SIG-M5 (cell line): Measurements from ENCODE around the gene HFE.
"Not testable (repeated sequence)": the region's sequence is repeated elsewhere in the genome, so short reads cannot be mapped to it uniquely, and the experiment has no call there.

Source experiments
- DNase-seq: peaks from one replicate; lab custom pipeline; 2025; lab: John Stamatoyannopoulos, UW

The HFE gene, protein sequence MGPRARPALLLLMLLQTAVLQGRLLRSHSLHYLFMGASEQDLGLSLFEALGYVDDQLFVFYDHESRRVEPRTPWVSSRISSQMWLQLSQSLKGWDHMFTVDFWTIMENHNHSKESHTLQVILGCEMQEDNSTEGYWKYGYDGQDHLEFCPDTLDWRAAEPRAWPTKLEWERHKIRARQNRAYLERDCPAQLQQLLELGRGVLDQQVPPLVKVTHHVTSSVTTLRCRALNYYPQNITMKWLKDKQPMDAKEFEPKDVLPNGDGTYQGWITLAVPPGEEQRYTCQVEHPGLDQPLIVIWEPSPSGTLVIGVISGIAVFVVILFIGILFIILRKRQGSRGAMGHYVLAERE

DNA sequence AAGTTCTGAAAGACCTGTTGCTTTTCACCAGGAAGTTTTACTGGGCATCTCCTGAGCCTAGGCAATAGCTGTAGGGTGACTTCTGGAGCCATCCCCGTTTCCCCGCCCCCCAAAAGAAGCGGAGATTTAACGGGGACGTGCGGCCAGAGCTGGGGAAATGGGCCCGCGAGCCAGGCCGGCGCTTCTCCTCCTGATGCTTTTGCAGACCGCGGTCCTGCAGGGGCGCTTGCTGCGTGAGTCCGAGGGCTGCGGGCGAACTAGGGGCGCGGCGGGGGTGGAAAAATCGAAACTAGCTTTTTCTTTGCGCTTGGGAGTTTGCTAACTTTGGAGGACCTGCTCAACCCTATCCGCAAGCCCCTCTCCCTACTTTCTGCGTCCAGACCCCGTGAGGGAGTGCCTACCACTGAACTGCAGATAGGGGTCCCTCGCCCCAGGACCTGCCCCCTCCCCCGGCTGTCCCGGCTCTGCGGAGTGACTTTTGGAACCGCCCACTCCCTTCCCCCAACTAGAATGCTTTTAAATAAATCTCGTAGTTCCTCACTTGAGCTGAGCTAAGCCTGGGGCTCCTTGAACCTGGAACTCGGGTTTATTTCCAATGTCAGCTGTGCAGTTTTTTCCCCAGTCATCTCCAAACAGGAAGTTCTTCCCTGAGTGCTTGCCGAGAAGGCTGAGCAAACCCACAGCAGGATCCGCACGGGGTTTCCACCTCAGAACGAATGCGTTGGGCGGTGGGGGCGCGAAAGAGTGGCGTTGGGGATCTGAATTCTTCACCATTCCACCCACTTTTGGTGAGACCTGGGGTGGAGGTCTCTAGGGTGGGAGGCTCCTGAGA, at the start of gene HFE:
Gene HFE (plus strand): TSS at position 146 of the 832 bp plus-strand sequence. CDS start 12 bp downstream, at position 158.
- DNase-seq = no peak

DNA sequence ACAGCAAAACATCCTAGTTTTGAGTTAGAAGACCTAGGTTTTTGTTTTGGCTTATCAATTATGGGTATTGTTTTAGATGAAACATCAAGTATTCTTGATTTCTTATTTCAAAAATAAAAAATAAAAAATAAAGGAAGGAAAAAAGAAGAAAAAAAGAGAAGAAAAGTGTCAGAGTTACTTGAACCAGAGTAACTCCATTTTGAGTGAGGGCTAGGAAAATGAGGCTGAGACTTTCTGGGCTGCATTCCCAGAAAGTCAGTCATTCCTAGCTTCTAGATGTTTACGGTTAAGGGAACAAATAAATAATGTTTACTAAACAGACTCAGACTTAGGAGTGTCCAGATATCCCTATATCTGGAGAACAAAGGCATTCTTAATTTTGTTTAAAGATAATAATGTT, 45.3 kb upstream of the HFE start:
- DNase-seq = no peak

DNA sequence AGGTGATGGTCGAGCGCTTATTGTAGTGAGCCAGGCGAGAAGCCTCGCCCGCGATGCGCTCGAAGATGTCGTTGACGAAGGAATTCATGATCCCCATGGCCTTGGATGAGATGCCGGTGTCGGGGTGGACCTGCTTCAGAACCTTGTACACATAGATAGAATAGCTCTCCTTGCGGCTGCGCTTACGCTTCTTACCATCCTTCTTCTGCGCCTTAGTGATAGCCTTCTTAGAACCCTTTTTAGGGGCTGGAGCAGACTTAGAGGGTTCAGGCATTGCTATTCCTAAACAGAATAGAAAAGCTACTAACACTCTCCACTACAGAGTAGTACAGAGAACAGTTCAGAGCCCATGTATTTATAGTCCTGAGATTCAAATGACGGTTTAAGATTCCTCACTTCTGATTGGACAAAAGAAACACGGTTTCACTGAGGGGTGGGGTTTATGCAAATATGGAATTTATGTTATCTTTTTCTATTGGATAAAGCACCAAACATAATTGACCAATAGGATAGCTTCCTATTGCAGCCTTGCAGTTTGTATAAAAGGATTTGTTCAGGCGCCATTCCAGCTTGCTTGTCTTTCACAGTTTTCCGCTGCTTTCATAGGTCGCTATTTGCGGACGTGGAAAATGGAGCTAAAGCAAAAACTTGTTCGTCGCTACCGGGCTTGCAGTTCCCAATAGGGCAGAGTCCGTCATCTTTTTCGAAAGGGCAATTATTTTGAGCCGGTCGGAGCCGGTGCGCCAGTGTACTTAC, 43.7 kb upstream of the HFE start:
- no peak for DNase-seq

DNA sequence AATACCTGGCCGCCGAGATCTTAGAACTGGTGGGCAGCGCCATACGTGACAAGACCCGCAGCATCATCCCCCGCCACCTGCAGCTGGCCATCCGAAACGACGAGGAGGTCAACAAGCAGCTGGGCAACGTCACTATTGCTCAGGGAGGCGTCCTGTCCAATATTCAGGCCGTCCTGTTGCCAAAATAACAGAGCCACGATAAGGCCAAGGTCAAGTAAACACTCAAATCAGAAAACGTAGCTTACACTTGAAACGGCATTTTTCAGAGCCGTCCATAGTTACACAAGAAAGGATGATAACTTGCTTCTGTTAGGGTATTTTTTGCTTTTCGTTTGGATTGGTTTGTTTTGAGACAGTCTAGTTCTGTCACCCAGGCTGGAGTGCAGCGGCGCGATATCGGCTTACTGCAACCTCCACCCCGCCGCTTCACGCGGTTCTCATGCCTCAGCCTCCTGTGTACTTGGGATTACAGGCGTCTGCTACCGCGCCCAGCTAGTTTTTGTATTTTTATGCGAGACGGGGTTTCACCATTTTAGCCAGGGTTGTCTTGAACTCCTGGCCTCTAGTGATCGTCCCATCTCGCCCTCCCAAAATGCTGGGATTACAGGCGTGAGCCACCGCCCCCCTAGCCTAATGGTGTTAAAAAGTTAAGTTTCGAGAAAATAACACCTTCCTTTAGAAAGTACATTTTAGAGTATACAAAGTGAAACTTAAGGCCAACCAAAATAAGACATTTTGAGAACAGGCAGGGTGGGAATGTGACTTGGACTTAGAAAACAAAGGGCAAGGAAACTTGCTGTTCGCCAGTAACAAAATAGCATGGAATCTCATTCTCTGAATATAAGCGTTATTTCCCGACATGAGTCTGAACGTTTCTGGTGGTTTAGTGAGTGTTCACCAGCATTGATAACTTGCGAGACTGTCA, 42.8 kb upstream of the HFE start:
- no peak for DNase-seq

DNA sequence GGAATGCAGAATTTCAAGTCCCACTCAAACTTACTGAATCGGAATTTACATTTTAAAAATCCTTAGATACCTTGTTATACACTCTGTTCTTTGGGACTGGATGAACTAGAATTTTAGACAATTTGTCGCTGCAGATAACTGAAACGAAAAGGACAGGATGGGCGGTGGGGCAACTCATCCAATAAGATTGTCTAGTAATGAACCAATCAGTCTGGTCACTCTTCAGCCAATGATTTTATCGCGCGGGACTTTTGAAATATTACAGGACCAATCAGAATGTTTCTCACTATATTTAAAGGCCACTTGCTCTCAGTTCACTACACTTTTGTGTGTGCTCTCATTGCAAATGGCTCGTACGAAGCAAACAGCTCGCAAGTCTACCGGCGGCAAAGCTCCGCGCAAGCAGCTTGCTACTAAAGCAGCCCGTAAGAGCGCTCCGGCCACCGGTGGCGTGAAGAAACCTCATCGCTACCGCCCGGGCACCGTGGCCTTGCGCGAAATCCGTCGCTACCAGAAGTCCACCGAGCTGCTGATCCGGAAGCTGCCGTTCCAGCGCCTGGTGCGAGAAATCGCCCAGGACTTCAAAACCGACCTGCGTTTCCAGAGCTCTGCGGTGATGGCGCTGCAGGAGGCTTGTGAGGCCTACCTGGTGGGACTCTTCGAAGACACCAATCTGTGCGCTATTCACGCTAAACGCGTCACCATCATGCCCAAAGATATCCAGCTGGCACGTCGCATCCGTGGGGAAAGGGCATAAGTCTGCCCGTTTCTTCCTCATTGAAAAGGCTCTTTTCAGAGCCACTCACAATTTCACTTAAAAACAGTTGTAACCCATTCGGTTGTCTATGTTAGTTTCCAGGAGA, 41.9 kb upstream of the HFE start:
- no peak for DNase-seq

DNA sequence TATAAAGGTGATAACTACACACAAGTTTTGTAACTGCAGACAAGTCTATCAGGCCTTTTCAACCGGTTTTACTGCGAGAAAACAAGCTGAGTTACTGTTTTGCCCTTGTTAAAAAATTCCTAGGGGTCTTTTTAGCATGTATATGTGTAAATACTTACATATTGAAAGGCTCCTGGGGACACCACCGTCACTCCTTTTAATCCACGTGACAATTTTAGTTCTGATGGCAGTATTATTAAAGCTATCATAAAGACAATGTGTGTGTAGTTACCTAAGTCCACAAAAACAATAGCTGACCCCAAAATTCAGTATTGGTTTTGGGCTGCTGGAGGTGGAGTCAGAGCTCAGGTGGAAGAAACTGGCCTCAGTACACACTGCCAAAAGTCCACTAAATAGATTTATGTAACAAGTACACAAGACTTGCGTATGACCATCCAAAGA, 41.3 kb upstream of the HFE start:
- no peak for DNase-seq

DNA sequence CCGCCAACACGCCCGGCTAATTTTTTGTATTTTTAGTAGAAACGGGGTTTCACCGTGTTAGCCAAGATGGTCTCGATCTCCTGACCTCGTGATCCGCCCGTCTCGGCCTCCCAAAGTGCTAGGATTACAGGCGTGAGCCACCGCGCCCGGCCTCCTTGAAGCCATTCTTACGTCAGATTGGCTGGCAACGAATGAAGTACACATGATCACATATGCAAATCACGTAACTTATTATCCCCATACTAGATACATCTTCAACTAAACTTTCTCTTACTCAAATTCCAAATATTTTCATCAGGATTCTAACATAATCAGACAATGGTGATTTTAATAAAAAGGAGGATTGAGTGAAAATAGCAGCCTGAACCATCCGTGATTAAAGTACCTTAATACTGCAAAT, 39.9 kb upstream of the HFE start:
- not testable (repeated sequence) for DNase-seq

DNA sequence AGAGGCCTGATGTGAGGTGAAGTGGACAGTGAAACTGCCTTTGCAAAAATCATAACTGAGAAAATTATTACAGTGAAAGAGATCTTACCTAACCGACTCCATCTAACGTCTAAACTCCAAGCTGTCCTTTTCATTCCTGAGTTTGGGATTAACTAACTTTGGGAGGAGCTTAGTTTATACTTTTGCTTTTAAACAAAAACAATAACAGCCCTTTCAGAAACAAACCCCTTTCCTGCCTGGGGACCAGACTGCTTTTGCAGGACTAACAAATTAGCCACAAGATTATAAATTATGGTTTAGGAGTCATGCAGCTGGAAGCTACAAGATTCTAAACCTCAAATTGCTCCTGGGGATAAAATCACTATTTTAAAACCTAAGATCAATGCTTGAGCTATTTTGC, 38.6 kb upstream of the HFE start:
- no peak for DNase-seq

DNA sequence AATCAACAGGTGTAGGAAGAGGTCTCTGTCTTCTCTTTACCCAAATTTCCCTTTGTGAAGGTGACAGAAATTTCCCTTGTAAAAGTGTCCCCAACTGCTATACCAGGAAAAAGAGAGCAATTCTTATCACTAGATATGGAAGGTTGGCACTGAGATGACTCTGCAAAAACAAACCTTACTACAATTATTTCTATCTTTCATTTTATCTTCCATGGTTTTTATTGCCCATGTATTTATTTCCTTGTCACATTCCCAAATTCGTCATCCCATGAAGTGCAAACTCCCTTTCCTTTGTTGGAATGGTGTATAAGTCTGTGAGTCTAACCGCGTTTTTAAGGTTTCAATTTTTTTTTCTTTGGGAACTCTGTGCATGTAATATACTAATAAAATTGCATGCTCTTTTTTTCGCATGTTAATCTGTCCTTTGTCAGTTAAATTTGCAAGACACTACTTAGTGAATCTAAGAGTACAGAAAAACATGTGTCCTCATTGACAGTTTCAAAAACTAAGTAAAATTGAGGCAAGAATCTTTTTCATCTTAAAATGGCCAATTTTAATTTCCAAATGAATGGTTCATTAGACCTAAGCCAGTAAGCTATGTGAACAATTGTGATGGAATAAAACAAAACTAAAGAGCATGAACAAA, 35.4 kb upstream of the HFE start:
- DNase-seq = no peak

DNA sequence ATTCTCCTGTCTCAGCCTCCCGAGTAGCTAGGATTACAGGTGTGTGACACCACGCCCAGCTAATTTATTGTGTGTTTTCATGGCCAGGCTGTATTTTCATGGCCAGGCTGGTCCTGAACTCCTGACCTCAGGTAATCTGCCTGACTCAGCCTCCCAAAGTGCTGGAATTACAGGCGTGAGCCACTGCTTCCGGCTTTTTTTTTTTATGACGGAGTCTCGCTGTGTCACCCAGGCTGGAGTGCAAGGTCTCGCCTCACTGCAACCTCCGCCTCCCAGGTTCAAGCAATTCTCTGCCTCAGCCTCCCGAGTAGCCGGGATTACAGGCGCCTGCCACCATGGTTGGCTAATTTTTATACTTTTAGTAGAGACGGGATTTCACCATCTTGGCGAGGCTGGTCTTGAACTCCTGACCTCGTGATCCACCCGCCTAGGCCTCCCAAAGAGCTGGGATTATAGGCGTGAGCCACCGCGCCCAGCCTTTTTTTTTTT, 34.4 kb upstream of the HFE start:
- not testable (repeated sequence) for DNase-seq

DNA sequence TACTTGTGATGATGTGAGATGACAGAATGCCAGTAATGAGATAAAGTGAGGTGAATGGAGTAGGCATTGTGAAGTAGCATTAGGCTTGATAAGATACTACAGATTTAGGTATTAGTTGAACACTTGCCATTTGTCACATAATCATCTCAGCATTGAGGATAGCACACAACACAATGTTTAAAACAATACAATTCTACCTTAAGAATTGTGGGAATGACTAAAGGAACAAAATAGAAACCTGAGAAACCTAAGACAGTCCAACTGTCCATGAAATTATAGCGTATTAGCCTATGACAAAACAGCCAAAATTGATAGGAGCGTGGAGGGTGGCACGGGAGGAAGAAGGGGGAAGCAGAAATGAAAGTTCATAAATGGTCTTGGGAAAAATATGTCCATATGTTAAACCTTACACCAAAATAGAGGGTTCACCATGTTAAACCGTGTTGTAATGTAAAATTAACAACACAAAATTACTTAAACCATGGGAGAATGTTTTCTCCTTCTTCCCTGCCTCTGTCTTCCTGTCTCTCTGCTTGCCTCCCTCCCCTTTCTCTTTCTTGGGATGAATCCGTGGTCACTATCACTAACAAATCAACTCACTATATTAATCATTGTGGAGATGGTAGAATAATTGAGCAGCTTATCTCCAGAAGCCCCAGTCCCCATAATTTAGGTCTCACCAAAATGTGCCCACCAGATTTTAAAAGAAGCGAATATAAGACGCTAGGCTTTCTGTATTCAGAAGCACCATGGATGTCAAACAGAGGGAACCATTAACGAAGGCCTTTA, 33.0 kb upstream of the HFE start:
- DNase-seq = no peak

DNA sequence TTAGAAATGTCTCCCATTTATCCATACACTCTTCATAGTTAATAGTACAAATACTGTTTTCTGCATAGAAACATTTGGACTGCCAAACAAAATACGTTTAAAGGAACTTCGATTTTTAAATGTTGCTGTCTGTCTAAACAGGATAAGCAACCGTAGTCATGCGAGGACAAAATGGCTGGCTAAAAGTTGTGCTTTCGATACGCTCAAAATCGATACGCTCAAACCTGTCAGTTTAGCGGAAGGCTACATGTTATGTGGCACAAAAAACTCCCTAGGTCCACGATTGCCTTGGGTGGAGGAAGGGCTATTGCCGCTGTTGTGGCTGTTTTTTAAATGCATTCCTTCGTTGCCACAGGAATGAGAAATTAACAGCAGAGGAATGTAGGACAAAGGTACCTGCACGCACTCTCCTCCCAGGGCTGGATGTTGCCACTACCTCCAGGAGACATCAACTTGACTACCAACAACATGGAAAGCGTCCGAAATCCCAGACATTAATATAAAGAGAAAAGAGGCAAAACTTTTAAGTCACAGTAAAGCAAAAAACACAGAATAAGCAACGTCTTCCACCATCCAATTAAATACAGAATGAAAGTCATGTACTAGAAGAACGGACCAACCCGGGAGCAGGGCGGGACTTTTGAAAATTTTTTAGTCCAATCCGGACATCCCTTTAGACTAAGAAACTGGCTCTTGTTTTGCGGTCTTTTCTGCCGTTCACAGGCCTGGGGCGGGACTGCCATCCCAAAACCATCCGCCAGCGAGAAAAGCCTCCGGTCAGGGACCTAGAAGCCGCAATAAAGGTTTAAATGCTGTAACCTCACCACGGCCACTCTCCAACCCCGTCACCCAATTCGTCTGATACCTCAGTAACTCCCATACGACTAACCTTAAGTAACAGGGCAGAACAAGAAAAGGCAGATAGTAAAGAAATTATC, 32.2 kb upstream of the HFE start:
- DNase-seq = peak; percentile 90

DNA sequence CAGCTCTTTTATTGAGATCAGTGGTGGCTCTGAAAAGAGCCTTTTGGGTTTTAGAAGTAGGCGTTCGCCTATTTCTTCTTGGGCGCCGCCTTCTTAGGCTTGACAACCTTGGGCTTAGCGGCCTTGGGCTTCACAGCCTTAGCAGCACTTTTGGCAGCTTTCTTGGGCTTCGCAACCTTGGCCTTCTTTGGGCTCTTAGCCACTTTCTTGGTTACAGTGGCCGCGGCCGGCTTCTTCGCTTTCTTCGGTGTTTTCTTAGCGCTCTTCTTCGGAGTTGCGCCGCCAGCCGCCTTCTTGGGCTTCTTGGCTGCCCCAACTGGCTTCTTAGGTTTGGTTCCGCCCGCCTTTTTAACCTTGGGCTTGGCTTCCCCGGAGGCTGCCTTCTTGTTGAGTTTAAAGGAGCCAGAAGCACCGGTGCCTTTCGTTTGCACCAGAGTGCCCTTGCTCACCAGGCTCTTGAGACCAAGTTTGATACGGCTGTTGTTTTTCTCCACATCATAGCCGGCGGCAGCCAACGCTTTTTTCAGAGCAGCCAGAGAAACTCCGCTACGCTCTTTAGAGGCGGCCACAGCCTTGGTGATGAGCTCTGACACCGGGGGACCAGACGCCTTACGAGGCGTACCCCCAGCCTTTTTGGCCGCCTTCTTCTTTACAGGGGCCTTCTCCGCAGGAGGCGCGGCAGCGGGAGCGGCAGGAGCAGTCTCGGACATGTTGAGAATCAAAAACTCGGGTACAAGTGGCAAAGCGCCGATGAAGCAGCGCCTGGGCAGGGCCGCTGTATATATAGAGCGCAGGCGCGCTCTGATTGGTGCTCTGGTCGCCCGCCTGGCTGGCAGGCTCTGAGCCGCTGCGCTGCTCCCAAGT, 31.3 kb upstream of the HFE start:
- peak; percentile 60 for DNase-seq

DNA sequence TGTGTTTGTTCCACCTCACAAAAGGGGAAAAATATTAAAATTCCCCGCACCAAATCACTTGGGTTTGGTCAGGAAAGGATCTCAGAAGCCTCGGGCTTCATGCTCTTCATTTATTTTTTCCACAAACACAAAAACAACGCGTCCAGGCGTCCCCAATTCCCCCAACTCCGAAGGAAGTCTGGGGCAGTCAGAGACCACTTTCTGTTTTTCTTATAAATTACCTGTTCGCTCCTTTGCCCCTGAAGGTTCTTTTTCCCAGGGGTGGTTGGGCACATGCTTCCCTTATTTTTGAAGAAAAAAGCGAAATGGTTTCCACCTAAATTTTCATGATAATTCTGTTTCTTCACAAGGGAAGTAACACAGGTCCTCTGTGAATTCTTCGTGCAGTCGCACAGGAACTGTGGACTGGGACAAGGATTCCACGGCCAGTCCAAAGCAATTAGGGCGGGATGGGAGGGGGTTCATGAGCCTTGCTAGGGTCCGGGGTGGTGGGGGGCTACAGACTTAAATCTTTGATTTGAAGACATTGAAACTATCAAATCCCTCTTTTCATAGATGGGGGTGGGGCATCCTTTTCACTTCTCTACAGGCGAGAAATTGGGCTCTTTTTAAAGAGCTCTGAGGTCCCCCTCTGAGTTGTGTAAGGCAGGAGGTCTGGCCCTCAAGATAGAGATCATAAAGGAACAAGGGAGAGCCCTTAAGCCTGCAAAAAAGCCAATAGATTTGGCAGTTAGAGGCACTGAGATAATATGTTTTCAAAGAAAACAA, 30.5 kb upstream of the HFE start:
- no peak for DNase-seq

DNA sequence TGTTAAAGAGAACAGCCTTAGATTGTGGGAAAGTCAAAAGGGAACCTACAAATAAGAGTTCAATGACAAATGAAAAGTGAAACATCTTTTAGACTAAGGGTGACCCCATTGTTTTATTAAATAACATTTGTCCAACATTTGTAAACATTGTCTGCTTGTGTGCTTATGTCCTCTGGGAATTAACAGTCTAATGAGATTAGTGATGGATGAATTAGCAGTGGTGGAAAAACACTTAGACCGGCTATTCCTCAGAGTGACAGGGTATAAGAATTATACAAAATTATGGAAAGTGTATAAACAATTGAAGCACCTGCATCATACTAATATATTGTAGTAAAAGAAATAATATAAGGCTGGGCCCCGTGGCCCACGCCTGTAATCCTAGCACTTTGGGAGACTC, 29.3 kb upstream of the HFE start:
- DNase-seq = no peak

DNA sequence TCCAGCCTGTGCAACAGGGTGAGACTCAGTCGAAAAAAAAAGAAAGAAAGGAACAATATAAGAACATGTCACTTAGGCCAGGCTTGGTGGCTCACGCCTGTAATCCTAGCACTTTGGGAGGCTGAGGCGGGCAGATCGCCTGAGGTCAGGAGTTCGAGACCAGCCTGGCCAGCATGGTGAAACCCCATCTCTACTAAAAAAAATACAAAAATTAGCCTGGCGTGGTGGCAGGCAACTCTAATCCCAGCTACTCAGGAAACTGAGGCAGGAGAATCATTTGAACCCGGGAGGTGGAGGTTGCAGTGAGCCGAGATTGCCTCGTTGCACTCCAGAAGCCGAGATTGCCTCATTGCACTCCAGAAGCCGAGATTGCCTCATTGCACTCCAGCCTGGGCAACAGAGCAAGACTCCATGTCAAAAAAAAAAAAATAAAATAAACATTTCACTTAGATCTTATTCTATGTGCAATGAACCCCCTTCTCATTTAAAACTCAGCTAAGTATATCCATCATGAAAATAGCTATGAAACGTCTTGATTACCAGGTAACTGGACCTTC, 28.7 kb upstream of the HFE start:
- not testable (repeated sequence) for DNase-seq
